PC-9 (cell line): ENCODE results near the gene SOCS1. TPM values are rescaled to one million over a fixed set of nuclear protein-coding genes. Genes with fewer than 3 reads are reported as not detected.

Experiments
- BruUV-seq: library from RNA; stranded (reverse); fragments of 400-500 nt; replicated peaks from 2 replicates; lab custom pipeline; 2021; lab: Mats Ljungman, UMichigan
- CTCF ChIA-PET: fragments of 300-600 bp; sonication (Branson Sonifier 250); formaldehyde crosslinking; loops from one replicate; lab custom pipeline; 2022; ENCODE audit warnings: antibody characterized with exemption; lab: Charles Lee
- POLR2A ChIA-PET: fragments of 300-600 bp; sonication (Branson Sonifier 250); formaldehyde crosslinking; loops from one replicate; lab custom pipeline; 2022; ENCODE audit warnings: antibody characterized with exemption; ENCODE audit not compliant: unreplicated experiment; lab: Charles Lee
- DNase-seq, 2 experiments: peaks; one replicate each; pipeline versions ENCODE4 v3.0.0 to v3.0.0-alpha.2; 2015 to 2022; ENCODE audit warnings: mixed read lengths in 1 of 2
- H2AFZ ChIP-seq: fragments of 200-600 bp; sonication (generic); 2 replicates; pipeline ENCODE4 v1.8.1; 2017; ENCODE audit warnings: antibody characterized with exemption
- H3F3A ChIP-seq: fragments of 200-600 bp; sonication (generic); 2 replicates; pipeline ENCODE4 v1.8.1; 2017; ENCODE audit warnings: antibody characterized with exemption, mild to moderate bottlenecking, low read depth; ENCODE audit not compliant: insufficient read depth
- H3K27ac ChIP-seq: fragments of 200-600 bp; sonication (generic); 2 replicates; pipeline ENCODE4 v1.6.1; 2016; ENCODE audit warnings: mixed run types
- H3K27me3 ChIP-seq: fragments of 200-600 bp; sonication (generic); 2 replicates; pipeline ENCODE4 v1.6.1; 2016; ENCODE audit warnings: low read depth, mixed run types; ENCODE audit not compliant: insufficient read depth
- H3K36me3 ChIP-seq: fragments of 200-600 bp; sonication (generic); 2 replicates; pipeline ENCODE4 v1.6.1; 2016; ENCODE audit warnings: low read depth, mixed run types
- H3K4me1 ChIP-seq: fragments of 200-600 bp; sonication (generic); replicated peaks from 2 replicates; pipeline ENCODE4 v1.6.1; 2016; ENCODE audit warnings: mixed run types; ENCODE audit not compliant: insufficient read depth
- H3K4me2 ChIP-seq: fragments of 200-600 bp; sonication (generic); 2 replicates; pipeline ENCODE4 v1.6.1; 2017; ENCODE audit warnings: mixed run types
- H3K4me3 ChIP-seq: fragments of 200-600 bp; sonication (generic); 2 replicates; pipeline ENCODE4 v1.6.1; 2016; ENCODE audit warnings: mixed run types
- H3K79me2 ChIP-seq: fragments of 200-600 bp; sonication (generic); 2 replicates; pipeline ENCODE4 v1.6.1; 2017; ENCODE audit warnings: low read depth, mixed run types
- H3K9me2 ChIP-seq: fragments of 200-600 bp; sonication (generic); 2 replicates; pipeline ENCODE4 v1.8.1; 2017; ENCODE audit warnings: mild to moderate bottlenecking; ENCODE audit not compliant: insufficient read depth
- H3K9me3 ChIP-seq: fragments of 200-600 bp; sonication (generic); 2 replicates; pipeline ENCODE4 v1.8.1; 2016; ENCODE audit warnings: low read depth; ENCODE audit not compliant: insufficient read depth
- H4K20me1 ChIP-seq: fragments of 200-600 bp; sonication (generic); 2 replicates; pipeline ENCODE4 v1.8.1; 2017; ENCODE audit not compliant: insufficient read depth
- EZH2 ChIP-seq: fragments of 200-600 bp; sonication (generic); IDR thresholded peaks from 2 replicates; pipeline ENCODE4 v1.8.0; 2017; ENCODE audit warnings: antibody characterized with exemption, low read depth
- intact Hi-C: fragments of 100-400 bp; cut with micrococcal nuclease; formaldehyde crosslinking; loops from one replicate; pipeline ENCODE4 v1.10.0; 2022; ENCODE audit not compliant: unreplicated experiment
- total RNA-seq: library from RNA; stranded (reverse); gene quantifications from 2 replicates; pipeline ENCODE4 v1.2.3, GENCODE V29; 2021
- TF ChIP-seq, protein P1 (sequence below): fragments of 200-600 bp; sonication (generic); conservative IDR thresholded peaks from 2 replicates; pipeline ENCODE4 v1.6.1; 2017; ENCODE audit warnings: mixed run types, antibody characterized with exemption, mild to moderate bottlenecking, moderate library complexity

SOCS1 gene
- total RNA-seq, 1 experiment from 2014 or later = 4.6 TPM

DNA sequence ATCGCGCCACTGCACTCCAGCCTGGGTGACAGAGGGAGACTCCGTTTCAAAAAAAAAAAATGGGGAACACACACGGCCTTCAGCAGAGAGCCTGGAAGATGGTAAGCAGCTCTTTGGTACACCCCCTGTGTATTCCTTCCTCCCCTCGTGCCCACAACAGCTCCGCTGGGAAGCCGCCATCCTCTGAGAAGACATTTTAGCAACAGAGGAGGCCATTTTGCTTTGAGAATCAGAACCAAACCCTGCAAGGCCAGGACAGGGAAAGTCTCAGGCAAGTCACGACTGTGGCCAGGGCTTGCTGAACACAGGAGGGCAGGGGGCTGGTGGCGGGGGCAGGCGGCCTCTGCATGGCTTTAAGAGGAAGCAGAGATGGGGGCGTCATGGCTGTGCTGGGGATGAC is 45.7 kb downstream of the SOCS1 start:
- no peaks in the 10 kb centered on the region for H3K27me3 ChIP-seq
- no peak overlapping the region for H3K27ac ChIP-seq
- no peak overlapping the region for H3K4me2 ChIP-seq
- no peaks in the 10 kb centered on the region for H3K4me1 ChIP-seq
- POLR2A ChIA-PET = no interaction called here
- CTCF ChIA-PET = no interaction called here
- peaks cover 3% of the 10 kb centered on the region; the same call in 1 of the 2 replicates for H3K9me3 ChIP-seq
- intact Hi-C loops = no loop called here
- BruUV-seq = no TSS peak
- no peaks in the 10 kb centered on the region for H3K79me2 ChIP-seq
- H3K9me2 ChIP-seq = no peaks in the 10 kb centered on the region
- no peaks in the 10 kb centered on the region for H3K36me3 ChIP-seq
- H4K20me1 ChIP-seq = no peaks in the 10 kb centered on the region
- H3K4me3 ChIP-seq = no peak overlapping the region
- no peak overlapping the region for H2AFZ ChIP-seq
- TF ChIP-seq EZH2 = no peak
- TF ChIP-seq, protein P1, sequence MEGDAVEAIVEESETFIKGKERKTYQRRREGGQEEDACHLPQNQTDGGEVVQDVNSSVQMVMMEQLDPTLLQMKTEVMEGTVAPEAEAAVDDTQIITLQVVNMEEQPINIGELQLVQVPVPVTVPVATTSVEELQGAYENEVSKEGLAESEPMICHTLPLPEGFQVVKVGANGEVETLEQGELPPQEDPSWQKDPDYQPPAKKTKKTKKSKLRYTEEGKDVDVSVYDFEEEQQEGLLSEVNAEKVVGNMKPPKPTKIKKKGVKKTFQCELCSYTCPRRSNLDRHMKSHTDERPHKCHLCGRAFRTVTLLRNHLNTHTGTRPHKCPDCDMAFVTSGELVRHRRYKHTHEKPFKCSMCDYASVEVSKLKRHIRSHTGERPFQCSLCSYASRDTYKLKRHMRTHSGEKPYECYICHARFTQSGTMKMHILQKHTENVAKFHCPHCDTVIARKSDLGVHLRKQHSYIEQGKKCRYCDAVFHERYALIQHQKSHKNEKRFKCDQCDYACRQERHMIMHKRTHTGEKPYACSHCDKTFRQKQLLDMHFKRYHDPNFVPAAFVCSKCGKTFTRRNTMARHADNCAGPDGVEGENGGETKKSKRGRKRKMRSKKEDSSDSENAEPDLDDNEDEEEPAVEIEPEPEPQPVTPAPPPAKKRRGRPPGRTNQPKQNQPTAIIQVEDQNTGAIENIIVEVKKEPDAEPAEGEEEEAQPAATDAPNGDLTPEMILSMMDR = no peak
- H3F3A ChIP-seq = no peaks in the 10 kb centered on the region
- DNase-seq = no peak

DNA sequence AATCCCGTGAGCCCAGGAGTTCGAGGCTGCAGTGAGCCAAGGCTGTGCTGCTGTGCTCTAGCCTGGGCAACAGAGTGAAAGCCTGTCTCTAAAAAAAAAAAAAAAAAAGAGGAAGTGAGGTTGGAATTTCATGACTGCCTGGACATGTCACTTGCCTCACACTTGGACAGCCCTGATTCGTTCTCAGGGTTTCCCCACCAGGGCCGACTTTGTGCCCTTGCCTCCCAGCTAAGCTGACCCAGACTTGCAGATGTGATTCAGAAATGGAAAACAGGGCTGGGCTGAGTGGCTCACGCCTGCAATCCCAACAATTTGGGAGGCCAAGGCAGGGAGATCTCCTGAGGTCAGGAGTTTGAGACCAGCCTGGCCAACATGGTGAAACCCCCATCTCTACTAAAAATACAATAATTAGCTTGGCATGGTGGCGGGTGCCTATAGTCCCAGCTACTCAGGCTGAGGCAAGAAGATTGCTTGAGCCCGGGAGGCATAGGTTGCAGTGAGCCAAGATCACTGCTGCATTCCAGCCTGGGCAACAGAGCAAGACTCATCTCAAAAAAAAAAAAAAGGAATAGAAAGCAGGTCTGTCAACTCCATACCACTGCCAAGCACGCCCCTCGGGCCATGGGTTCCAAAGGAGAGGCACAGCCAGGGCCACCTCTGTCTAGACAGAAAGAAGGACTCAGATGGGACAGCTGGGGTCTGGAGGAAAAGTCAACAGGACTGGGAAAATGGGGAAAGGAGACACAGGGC is 46.9 kb downstream of the SOCS1 start:
- no peaks in the 10 kb centered on the region for H3K27me3 ChIP-seq
- H3K36me3 ChIP-seq = no peaks in the 10 kb centered on the region
- no TSS peak for BruUV-seq
- TF ChIP-seq, protein P1 = no peak
- TF ChIP-seq EZH2 = no peak
- H3K79me2 ChIP-seq = no peaks in the 10 kb centered on the region
- H3K4me3 ChIP-seq = no peak overlapping the region
- ChIA-PET CTCF (interaction anchor here (0.7 kb wide), 1 partner anchor 206 kb away, joined by 4 read pairs; no protein-coding TSS in a partner anchor), POLR2A (no interaction called here)
- H3K9me3 ChIP-seq = peaks cover 3% of the 10 kb centered on the region; the same call in 1 of the 2 replicates
- H3F3A ChIP-seq = no peaks in the 10 kb centered on the region
- no peaks in the 10 kb centered on the region for H3K9me2 ChIP-seq
- DNase-seq = no peak
- no peaks in the 10 kb centered on the region for H4K20me1 ChIP-seq
- intact Hi-C loops = no loop called here
- H3K4me1 ChIP-seq = peaks cover 6% of the 10 kb centered on the region; the same call in 1 of the 2 replicates
- H3K4me2 ChIP-seq = no peak overlapping the region
- H2AFZ ChIP-seq = no peak overlapping the region
- H3K27ac ChIP-seq = no peak overlapping the region

DNA sequence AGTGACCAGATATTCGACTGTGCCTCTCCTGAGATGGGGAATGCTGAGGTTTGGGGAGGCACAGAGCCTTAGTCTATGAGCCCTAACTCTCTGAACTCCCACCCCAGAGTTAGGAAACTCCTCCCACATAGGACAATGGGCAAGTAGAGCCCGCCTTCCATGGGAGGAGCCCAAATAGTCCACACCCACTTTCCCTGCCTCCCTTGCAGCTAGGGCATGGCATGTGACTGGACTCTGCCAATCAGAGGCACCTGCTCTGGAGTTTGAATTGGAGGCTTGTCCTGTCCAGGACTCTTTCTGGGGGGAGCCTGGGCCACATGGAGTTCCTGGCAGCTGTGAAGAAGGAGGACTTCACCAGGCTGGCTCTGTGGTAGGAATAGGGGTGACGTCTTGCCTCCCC is 48.4 kb downstream of the SOCS1 start:
- H4K20me1 ChIP-seq = no peaks in the 10 kb centered on the region
- intact Hi-C loops = no loop called here
- H3K9me2 ChIP-seq = no peaks in the 10 kb centered on the region
- TF ChIP-seq EZH2 = no peak
- TF ChIP-seq, protein P1 = no peak
- no peaks in the 10 kb centered on the region for H3K36me3 ChIP-seq
- H3K27me3 ChIP-seq = no peaks in the 10 kb centered on the region
- H2AFZ ChIP-seq = no peak overlapping the region
- peaks cover 3% of the 10 kb centered on the region; the same call in 1 of the 2 replicates for H3K9me3 ChIP-seq
- peaks cover 9% of the 10 kb centered on the region for H3F3A ChIP-seq
- ChIA-PET CTCF (no interaction called here), POLR2A (no interaction called here)
- peaks cover 16% of the 10 kb centered on the region for H3K4me1 ChIP-seq
- DNase-seq = no peak
- H3K4me3 ChIP-seq = no peak overlapping the region
- no TSS peak for BruUV-seq
- no peak overlapping the region for H3K4me2 ChIP-seq
- H3K27ac ChIP-seq = no peak overlapping the region
- no peaks in the 10 kb centered on the region for H3K79me2 ChIP-seq
